Upper lobe of left lung (tissue), 4 donors: ENCODE measurements around the gene C1orf159.
"Not testable (repeated sequence)": the region's sequence is repeated elsewhere in the genome, so short reads cannot be mapped to it uniquely, and the experiment has no call there.

Source experiments
- EP300 ChIP-seq, 4 donors: sonication (generic); formaldehyde crosslinking; IDR thresholded peaks; one replicate each; pipeline ENCODE4 v1.5.1; 2017; ENCODE audit warnings: antibody characterized with exemption in 4 of 4, control low read depth in 2 of 4
- POLR2A ChIP-seq, 4 donors: fragments of 450-650 bp; IDR thresholded peaks; one replicate each; pipeline ENCODE4 v1.5.1; 2016 to 2017; ENCODE audit warnings: antibody characterized with exemption in 4 of 4, mild to moderate bottlenecking in 2 of 4
- POLR2AphosphoS5 ChIP-seq, 2 donors: sonication (generic); formaldehyde crosslinking; IDR thresholded peaks; one replicate each; pipeline ENCODE4 v1.5.1; 2017; ENCODE audit warnings: antibody characterized with exemption in 2 of 2
- TF ChIP-seq, protein P1 (sequence below), 6 experiments: fragments of 450-650 bp in 4 of 6; fragments of 200-600 bp in 2 of 6; sonication (generic) in 2 of 6; IDR thresholded peaks; one replicate each; pipeline ENCODE4 v1.5.1; 2016 to 2019; ENCODE audit warnings: antibody characterized with exemption in 6 of 6

- TF ChIP-seq, protein P1, sequence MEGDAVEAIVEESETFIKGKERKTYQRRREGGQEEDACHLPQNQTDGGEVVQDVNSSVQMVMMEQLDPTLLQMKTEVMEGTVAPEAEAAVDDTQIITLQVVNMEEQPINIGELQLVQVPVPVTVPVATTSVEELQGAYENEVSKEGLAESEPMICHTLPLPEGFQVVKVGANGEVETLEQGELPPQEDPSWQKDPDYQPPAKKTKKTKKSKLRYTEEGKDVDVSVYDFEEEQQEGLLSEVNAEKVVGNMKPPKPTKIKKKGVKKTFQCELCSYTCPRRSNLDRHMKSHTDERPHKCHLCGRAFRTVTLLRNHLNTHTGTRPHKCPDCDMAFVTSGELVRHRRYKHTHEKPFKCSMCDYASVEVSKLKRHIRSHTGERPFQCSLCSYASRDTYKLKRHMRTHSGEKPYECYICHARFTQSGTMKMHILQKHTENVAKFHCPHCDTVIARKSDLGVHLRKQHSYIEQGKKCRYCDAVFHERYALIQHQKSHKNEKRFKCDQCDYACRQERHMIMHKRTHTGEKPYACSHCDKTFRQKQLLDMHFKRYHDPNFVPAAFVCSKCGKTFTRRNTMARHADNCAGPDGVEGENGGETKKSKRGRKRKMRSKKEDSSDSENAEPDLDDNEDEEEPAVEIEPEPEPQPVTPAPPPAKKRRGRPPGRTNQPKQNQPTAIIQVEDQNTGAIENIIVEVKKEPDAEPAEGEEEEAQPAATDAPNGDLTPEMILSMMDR (IDR thresholded peaks at IDR 0.05): not testable (repeated sequence)
- not testable (repeated sequence) for TF ChIP-seq EP300, POLR2A, POLR2AphosphoS5 (IDR thresholded peaks at IDR 0.05)
Measured at GRCh38 chr1:1104152-1104551, 11.7 kb downstream of the C1orf159 start.
